Activated T-helper 9 cell treated with anti-CD3 and anti-CD28 coated beads, Interleukin-2, amount 50 U/mL, for 16 hours (primary cell): ENCODE data around the gene CD84.
"Not testable (repeated sequence)": the region's sequence is repeated elsewhere in the genome, so short reads cannot be mapped to it uniquely, and the experiment has no call there.

Source experiments
- DNase-seq: peaks from one replicate; pipeline ENCODE4 v3.0.0-alpha.2; 2020; ENCODE audit warnings: low read depth

CD84 gene

DNA sequence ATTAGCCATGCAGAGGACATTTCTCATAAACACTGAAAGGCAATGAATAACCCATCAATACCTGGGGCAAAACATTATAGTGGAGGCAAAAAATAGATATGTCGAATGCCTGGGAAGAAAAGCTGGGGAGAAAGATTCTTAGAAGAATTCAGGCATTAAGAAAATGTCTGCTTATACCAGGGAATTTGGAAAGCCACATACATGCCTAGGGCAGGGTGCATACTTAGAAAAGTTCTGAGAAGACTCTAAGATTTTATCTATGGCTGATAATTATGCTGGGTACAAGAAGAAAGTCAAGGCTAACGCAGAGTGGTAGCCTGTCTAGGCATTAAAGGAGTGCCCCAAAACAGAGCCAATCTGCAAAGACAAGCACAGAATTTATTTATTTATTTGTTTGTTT, 74.6 kb downstream of the CD84 start:
- no peak for DNase-seq

DNA sequence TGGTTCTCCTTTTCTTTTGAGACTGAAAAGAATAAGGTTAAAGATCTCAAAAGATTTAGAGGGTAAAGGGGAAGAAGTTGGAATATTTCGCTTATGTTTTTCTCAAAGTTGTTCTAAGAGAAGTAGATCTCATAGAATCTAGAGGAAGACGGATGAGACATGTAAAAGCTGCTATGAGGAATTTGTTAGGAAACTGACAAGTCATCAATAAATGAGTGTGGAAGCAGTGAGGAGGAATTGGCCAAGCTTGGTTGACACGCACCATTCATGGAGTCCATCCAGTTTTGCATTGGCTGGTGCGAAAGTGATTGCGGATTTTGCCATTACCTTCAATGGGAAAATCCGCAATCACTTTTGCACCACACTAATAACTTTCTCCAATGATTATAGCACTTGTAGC, 76.2 kb downstream of the CD84 start:
- no peak for DNase-seq

GRCh38 chr1:160500321-160500990, 78.8 kb downstream of the CD84 start:
- DNase-seq = no peak

GRCh38 chr1:160499631-160500030, 79.7 kb downstream of the CD84 start:
- no peak for DNase-seq

DNA sequence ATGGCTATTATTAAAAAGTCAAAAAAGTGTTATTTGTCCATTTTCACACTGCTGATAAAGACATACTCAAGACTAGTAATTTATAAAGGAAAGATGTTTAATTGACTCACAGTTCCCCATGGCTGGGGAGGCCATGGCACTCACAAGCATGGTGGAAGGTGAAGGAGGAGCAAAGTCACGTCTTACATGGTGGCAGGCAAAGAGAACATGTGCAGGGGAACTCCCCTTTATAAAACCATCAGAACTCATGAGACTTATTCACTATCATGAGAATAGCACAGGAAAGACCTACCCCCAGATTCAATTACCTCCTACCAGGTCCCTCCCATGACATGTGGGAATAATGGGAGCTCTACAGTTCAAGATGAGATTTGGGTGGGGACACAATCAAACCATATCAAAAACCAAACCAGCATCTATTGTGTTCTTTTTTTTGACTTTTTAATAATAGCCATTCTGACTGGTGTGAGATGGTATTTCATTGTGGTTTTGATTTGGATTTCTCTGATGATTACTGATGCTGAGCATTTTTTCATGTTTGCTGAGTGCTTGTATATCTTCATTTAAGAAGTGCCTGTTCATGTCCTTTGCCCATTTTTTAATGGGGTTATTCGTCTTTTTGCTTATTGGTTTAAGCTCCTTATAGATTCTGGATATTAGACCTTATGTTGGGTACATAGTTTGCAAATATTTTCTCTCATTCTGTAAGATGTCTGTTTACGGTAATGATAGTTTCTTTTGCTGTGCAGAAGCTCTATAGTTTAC, 80.8 kb downstream of the CD84 start:
- not testable (repeated sequence) for DNase-seq

- DNase-seq = no peak
Observed at GRCh38 chr1:160496334-160496733, 83.0 kb downstream of the CD84 start.

- no peak for DNase-seq
Observed at GRCh38 chr1:160494620-160495019, 84.7 kb downstream of the CD84 start.

DNA sequence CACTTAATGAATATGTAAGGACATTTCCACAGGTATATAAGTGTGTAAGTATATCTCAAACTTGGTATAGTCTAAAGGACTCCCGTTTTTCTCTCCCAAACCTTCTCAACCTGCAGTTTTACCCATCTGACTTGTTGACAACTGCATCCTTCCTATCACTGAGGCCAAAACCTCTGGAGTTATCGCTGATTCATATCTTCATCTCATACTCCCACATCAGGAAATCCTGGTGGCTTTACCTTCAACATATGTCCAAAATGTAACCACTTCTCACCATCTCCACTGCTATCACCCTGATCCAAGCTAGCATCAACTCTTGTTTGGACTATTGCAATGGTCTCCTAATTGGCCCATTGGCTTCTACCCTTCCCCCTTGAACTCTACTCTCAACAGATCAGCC, 86.7 kb downstream of the CD84 start:
- no peak for DNase-seq

DNA sequence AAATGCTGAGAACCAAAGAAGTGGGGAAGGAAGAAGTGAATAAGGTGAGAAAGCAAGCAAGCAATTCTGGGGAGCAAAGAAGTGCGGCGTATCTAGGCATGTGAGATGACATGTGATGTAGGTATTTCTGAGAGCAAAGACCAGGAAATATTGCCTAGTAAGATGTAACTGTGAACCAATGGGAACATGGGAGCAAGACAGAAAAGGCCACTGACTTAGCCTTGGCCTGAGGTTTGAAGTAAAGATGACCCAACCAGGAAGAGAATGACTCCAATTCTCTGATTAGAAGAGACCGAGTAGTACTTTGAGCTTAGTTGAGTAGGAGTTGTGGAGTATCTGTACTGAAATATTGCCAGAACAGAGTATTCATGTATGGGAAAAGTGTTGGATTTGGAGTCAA, 87.3 kb downstream of the CD84 start:
- no peak for DNase-seq
